ENCODE measurements around the gene NUP93. TPM values are rescaled to one million over a fixed set of nuclear protein-coding genes. Genes with fewer than 3 reads are reported as not detected.

NUP93 gene
- total RNA-seq, 2 donors from 2014 or later: 29.9 to 38.6 TPM

- DNase-seq (no peak), ATAC-seq (no peak)
- intact Hi-C loops (cut with DNase I): no loop called here
These were observed 164.5 kb downstream of the NUP93 start for GRCh38 chr16:56894331-56894917.

GRCh38 chr16:56895813-56896212 is 165.9 kb downstream of the NUP93 start:
- intact Hi-C loops (cut with DNase I): no loop called here
- DNase-seq (no peak), ATAC-seq (no peak)

- intact Hi-C loops (cut with DNase I): no loop called here
- DNase-seq: no peak
These were observed 166.3 kb downstream of the NUP93 start for GRCh38 chr16:56896244-56896643.

GRCh38 chr16:56897026-56897799 is 167.3 kb downstream of the NUP93 start:
- intact Hi-C loops (cut with DNase I): no loop called here
- DNase-seq (no peak), ATAC-seq (no peak)

More at GRCh38 chr16:56896244-56896643, 166.3 kb downstream of the NUP93 start:
- no peak for ATAC-seq

GRCh38 chr16:56898847-56899246 is 168.9 kb downstream of the NUP93 start:
- intact Hi-C loops (cut with DNase I): no loop called here
- ATAC-seq (no peak), DNase-seq (no peak)

Small RNAs within 50 kb of the gene (microRNA-seq; reads per million reads assigned to microRNA genes)
- 3.0 to 6.8 reads per million in 2 donors for gene MIR138-2

Other genes starting within 250 kb of the NUP93 start
- 10 to 100 TPM; 39.4 to 55.0 TPM for gene BBS2, start 210.1 kb upstream of the NUP93 start, total RNA-seq
- not detected for gene MT4, start 165.1 kb upstream of the NUP93 start, total RNA-seq
- gene MT3, start 140.6 kb upstream of the NUP93 start, total RNA-seq: 10 to 100 TPM in 1 of 2 donors, 1 to 10 TPM in 1; 8.2 to 11.5 TPM
- gene MT2A, start 121.5 kb upstream of the NUP93 start, total RNA-seq: 100 to 1,000 TPM; 147 to 411 TPM
- gene MT1E, start 104.3 kb upstream of the NUP93 start, total RNA-seq: 100 to 1,000 TPM in 1 of 2 donors, 10 to 100 TPM in 1; 84.7 to 114 TPM
- 10 to 100 TPM; 15.2 to 50.8 TPM for gene MT1M, start 97.5 kb upstream of the NUP93 start, total RNA-seq
- 100 to 1,000 TPM in 1 of 2 donors, 10 to 100 TPM in 1; 19.0 to 104 TPM for gene MT1A, start 91.5 kb upstream of the NUP93 start, total RNA-seq
- gene MT1B, start 78.2 kb upstream of the NUP93 start, total RNA-seq: not detected
- gene MT1F, start 72.2 kb upstream of the NUP93 start, total RNA-seq: 1 to 10 TPM; 6.7 to 7.9 TPM
- gene MT1G, start 62.1 kb upstream of the NUP93 start, total RNA-seq: 1 to 10 TPM; 3.6 to 5.1 TPM
- not detected for gene MT1H, start 60.3 kb upstream of the NUP93 start, total RNA-seq
- 100 to 1,000 TPM; 104 to 336 TPM for gene MT1X, start 47.7 kb upstream of the NUP93 start, total RNA-seq
- gene SLC12A3, start 135.1 kb downstream of the NUP93 start, total RNA-seq: not detected
- 100 to 1,000 TPM; 105 to 113 TPM for gene HERPUD1, start 202.0 kb downstream of the NUP93 start, total RNA-seq
- gene CETP, start 231.8 kb downstream of the NUP93 start, total RNA-seq: under 1 TPM; 0.16 to 0.65 TPM

Measured in left cardiac atrium (tissue), 4 donors.